Esophagus squamous epithelium (tissue), 5 donors: ENCODE measurements around the gene ANTXR1. TPM values are rescaled to one million over a fixed set of nuclear protein-coding genes. Genes with fewer than 3 reads are reported as not detected.
A peak's percentile ranks its signal among the peaks of the same experiment; 100 is the strongest.

Source experiments
- DNase-seq: peaks from one replicate; lab custom pipeline; 2025; lab: John Stamatoyannopoulos, UW
- H3K27ac ChIP-seq, 4 donors: fragments of 200-600 bp; sonication (generic); one replicate each; pipeline ENCODE4 v1.5.1; 2016 to 2019; ENCODE audit warnings: mild to moderate bottlenecking in 1 of 4
- H3K27me3 ChIP-seq, 4 donors: fragments of 200-600 bp; sonication (generic); 1 replicate in 3 of 4; 2 replicates in 1 of 4; pipeline versions ENCODE4 v1.5.1 to v1.6.0; 2017 to 2021; ENCODE audit warnings: antibody characterized with exemption in 1 of 4
- H3K36me3 ChIP-seq, 3 donors: fragments of 200-600 bp; sonication (generic); one replicate each; pipeline ENCODE4 v1.5.1; 2016 to 2019
- H3K4me1 ChIP-seq, 3 donors: fragments of 200-600 bp; sonication (generic); one replicate each; pipeline ENCODE4 v1.5.1; 2017 to 2019
- H3K4me3 ChIP-seq, 4 donors: fragments of 200-600 bp; sonication (generic); 1 replicate in 3 of 4; 2 replicates in 1 of 4; pipeline ENCODE4 v1.5.1; 2016 to 2019; ENCODE audit warnings: mild to moderate bottlenecking in 2 of 4, moderate library complexity in 1 of 4
- H3K9me3 ChIP-seq, 3 donors: fragments of 200-600 bp; sonication (generic); one replicate each; pipeline ENCODE4 v1.5.1; 2016 to 2019
- CTCF ChIP-seq, 6 experiments: fragments of 450-650 bp in 4 of 6; fragments of 200-600 bp in 2 of 6; sonication (generic) in 2 of 6; IDR thresholded peaks; one replicate each; pipeline ENCODE4 v1.5.1; 2016 to 2019; ENCODE audit warnings: antibody characterized with exemption in 6 of 6, mild to moderate bottlenecking in 4 of 6, moderate library complexity in 4 of 6
- POLR2A ChIP-seq, 4 donors: fragments of 450-650 bp; IDR thresholded peaks; one replicate each; pipeline ENCODE4 v1.6.1; 2017; ENCODE audit warnings: antibody characterized with exemption in 4 of 4, mild to moderate bottlenecking in 4 of 4, moderate library complexity in 3 of 4
- WGBS, 2 donors: methylation state at CpG; one replicate each; pipeline ENCODE4 v1.1.5; 2018; 5-methylcytosine and 5-hydroxymethylcytosine counted together
- intact Hi-C: fragments of 100-400 bp; cut with DNase I; formaldehyde crosslinking; loops from one replicate; pipeline ENCODE4 v1.15.0; 2022
- total RNA-seq, 4 donors: library from RNA; depleted of rRNA; stranded (reverse); fragments of >200 nt; gene quantifications; one replicate each; pipeline ENCODE4 v1.1.0, GENCODE V29; 2016
- donor health status: DM: yes; HTN: yes; CAD: no.

The ANTXR1 gene
- total RNA-seq, 4 donors from 2014 or later, result 7.8 to 50.9 (median 17.3) TPM

DNA sequence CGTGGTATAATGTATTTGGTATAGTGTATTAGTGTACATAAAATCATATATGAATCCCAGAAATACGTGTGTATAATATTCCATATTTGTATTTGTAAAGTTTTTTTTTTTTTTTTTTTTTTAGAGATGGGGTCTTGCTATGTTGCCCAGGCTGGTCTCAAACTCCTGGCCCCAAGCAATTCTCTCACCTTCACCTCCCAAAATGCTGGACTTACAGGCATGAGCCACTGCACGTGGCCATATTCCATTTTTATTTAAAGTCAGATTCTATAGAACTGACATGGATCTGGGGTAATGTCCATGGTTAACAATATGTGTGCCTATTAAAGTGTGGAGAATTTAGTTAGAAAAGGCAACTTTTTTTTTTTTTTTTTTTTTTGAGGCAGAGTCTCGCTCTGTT is 71.5 kb downstream of the ANTXR1 start:
- TF ChIP-seq CTCF (IDR thresholded peaks at IDR 0.05), result no peak
- no peak for TF ChIP-seq POLR2A (IDR thresholded peaks at IDR 0.05)
- no peak overlapping the region for H3K4me3 ChIP-seq
- 86 to 90% methylated on average over 3 to 4 of the region's 4 CpGs for WGBS, 2 donors
- H3K27me3 ChIP-seq, result no peaks in the 10 kb centered on the region
- no peak for DNase-seq
- intact Hi-C loops, result no loop called here
- H3K36me3 ChIP-seq, result no peaks in the 10 kb centered on the region
- H3K4me1 ChIP-seq, result peaks cover 0 to 48% (median 25%) of the 10 kb centered on the region in 3 donors
- no peaks in the 10 kb centered on the region for H3K9me3 ChIP-seq
- H3K27ac ChIP-seq, result peak overlapping the region in 2 of 4 donors; percentile 66 to 81

GRCh38 chr2:69086466-69086865 is 73.5 kb downstream of the ANTXR1 start:
- no peaks in the 10 kb centered on the region for H3K27me3 ChIP-seq
- 80 to 85% methylated on average over 4 of the region's 4 CpGs for WGBS, 2 donors
- H3K4me1 ChIP-seq, result peaks cover 0 to 48% (median 25%) of the 10 kb centered on the region in 3 donors
- no peak overlapping the region for H3K4me3 ChIP-seq
- TF ChIP-seq POLR2A (IDR thresholded peaks at IDR 0.05), result no peak
- no peak for TF ChIP-seq CTCF (IDR thresholded peaks at IDR 0.05)
- peaks cover 0 to 7% (median 0%) of the 10 kb centered on the region in 3 donors for H3K36me3 ChIP-seq
- H3K27ac ChIP-seq, result peak overlapping the region in 1 of 4 donors; percentile 7
- H3K9me3 ChIP-seq, result no peaks in the 10 kb centered on the region
- intact Hi-C loops, result no loop called here
- no peak for DNase-seq

DNA sequence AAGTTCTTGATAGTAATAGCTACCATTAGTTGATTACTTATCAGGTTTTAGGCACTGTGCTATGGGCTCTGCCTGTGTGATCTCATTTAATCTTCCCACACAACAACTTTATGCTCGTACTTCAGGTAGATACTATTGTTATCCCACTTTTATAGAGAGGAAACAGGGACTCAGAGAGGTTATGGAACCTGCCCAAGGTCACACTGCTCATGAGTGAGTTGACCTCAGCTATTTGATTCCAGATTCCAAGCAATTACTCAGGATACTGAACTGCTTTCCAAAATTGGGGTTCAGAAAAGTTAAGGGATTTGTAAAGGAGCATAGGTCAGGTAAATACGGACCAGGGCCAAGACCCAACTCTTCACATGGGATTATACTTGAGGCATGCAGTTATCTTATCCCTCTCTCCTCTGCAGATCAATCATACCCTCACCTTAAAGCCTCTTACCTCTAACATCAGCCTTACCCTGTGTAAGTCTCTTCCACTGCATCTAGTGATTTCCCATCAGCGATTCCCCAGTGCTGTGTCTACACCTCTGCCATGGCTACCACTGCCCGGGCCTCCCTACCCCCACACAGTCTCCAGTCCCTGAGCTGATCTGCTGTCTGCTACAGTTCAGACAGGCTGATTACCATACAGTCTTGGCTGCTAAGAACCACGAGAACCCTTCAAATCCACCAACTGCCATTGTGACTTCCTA is 74.4 kb downstream of the ANTXR1 start:
- Histone ChIP-seq H3K4me3 (no peak overlapping the region), H3K27ac (peak overlapping the region in 2 of 4 donors; percentile 70 to 72), H3K4me1 (peaks cover 0 to 42% (median 19%) of the 10 kb centered on the region in 3 donors), H3K27me3 (no peaks in the 10 kb centered on the region), H3K36me3 (peaks cover 0 to 14% (median 0%) of the 10 kb centered on the region in 3 donors), H3K9me3 (no peaks in the 10 kb centered on the region)
- intact Hi-C loops, result no loop called here
- WGBS, 2 donors, result 84 to 87% methylated on average over 5 of the region's 5 CpGs
- TF ChIP-seq POLR2A (IDR thresholded peaks at IDR 0.05), result no peak
- TF ChIP-seq CTCF (IDR thresholded peaks at IDR 0.05), result no peak
- DNase-seq, result no peak

GRCh38 chr2:69087912-69088240 is 74.9 kb downstream of the ANTXR1 start:
- WGBS, 2 donors, result 47 to 60% methylated on average over 1 of the region's 1 CpG

More at GRCh38 chr2:69087912-69088240, 74.9 kb downstream of the ANTXR1 start:
- Histone ChIP-seq H3K4me1 (peaks cover 0 to 37% (median 16%) of the 10 kb centered on the region in 3 donors), H3K4me3 (no peak overlapping the region), H3K9me3 (no peaks in the 10 kb centered on the region), H3K27me3 (no peaks in the 10 kb centered on the region), H3K36me3 (peaks cover 0 to 18% (median 0%) of the 10 kb centered on the region in 3 donors), H3K27ac (peak overlapping the region in 3 of 4 donors; percentile 9 to 72 (median 70))
- TF ChIP-seq CTCF (IDR thresholded peaks at IDR 0.05) (no peak), POLR2A (IDR thresholded peaks at IDR 0.05) (no peak)
- no peak for DNase-seq
- intact Hi-C loops, result no loop called here
